NCI-H1092 treated with DMSO at 0.1 percent for 48 hours (cell line): ENCODE measurements around the gene ZSWIM6.

Experiments
- DNase-seq: peaks from one replicate; lab custom pipeline; 2025; lab: John Stamatoyannopoulos, UW

ZSWIM6 gene

GRCh38 chr5:61307191-61307590, 24.9 kb upstream of the ZSWIM6 start:
- DNase-seq, result no peak

- no peak for DNase-seq
These were observed 24.4 kb upstream of the ZSWIM6 start for GRCh38 chr5:61307611-61308010.

GRCh38 chr5:61308712-61309111, 23.3 kb upstream of the ZSWIM6 start:
- no peak for DNase-seq

GRCh38 chr5:61309115-61309514, 22.9 kb upstream of the ZSWIM6 start:
- no peak for DNase-seq

GRCh38 chr5:61311056-61311610, 20.9 kb upstream of the ZSWIM6 start:
- DNase-seq, result no peak

GRCh38 chr5:61311836-61312808, 19.9 kb upstream of the ZSWIM6 start:
- DNase-seq, result no peak

- DNase-seq, result no peak
These were observed 17.9 kb upstream of the ZSWIM6 start for GRCh38 chr5:61313960-61314681.

GRCh38 chr5:61318376-61318775, 13.7 kb upstream of the ZSWIM6 start:
- no peak for DNase-seq

GRCh38 chr5:61319388-61320146, 12.5 kb upstream of the ZSWIM6 start:
- DNase-seq, result no peak

GRCh38 chr5:61320860-61321259, 11.2 kb upstream of the ZSWIM6 start:
- no peak for DNase-seq

- DNase-seq, result no peak
These were observed 10.4 kb upstream of the ZSWIM6 start for GRCh38 chr5:61321669-61322068.

- no peak for DNase-seq
These were observed 9.0 kb upstream of the ZSWIM6 start for GRCh38 chr5:61322738-61323725.

GRCh38 chr5:61327760-61328753, 4.0 kb upstream of the ZSWIM6 start:
- no peak for DNase-seq

GRCh38 chr5:61328791-61329549, 3.1 kb upstream of the ZSWIM6 start:
- no peak for DNase-seq

GRCh38 chr5:61329550-61330128, 2.4 kb upstream of the ZSWIM6 start:
- DNase-seq, result no peak

- DNase-seq, result no peak
These were observed 1.7 kb upstream of the ZSWIM6 start for GRCh38 chr5:61330341-61330844.

GRCh38 chr5:61330845-61331406, 1.1 kb upstream of the ZSWIM6 start:
- DNase-seq, result peak; percentile 78

GRCh38 chr5:61332358-61332749, 296 bp downstream of the ZSWIM6 start:
- DNase-seq, result peak; percentile 23
